NCI-H1930 (cell line): ENCODE data around the gene IFNGR1.

Source experiments
- DNase-seq, 2 experiments: peaks; one replicate each; lab custom pipeline; 2025; lab: John Stamatoyannopoulos, UW

Gene IFNGR1

GRCh38 chr6:137175157-137175867 lies 43.9 kb downstream of the IFNGR1 start:
- no peak for DNase-seq

GRCh38 chr6:137173501-137173900 lies 45.7 kb downstream of the IFNGR1 start, which contains the start of gene IL22RA2:
TSS of gene IL22RA2 (minus strand) at chr6:137173644. CDS start at chr6:137161749, 11,895 bp downstream.
- no peak for DNase-seq

GRCh38 chr6:137172734-137173431 lies 46.3 kb downstream of the IFNGR1 start:
- no peak for DNase-seq

- DNase-seq = no peak
These were observed 47.1 kb downstream of the IFNGR1 start for GRCh38 chr6:137171824-137172733.

GRCh38 chr6:137171053-137171374 lies 48.2 kb downstream of the IFNGR1 start:
- no peak for DNase-seq

GRCh38 chr6:137170266-137171052 lies 48.7 kb downstream of the IFNGR1 start:
- DNase-seq = no peak

- no peak for DNase-seq
These were observed 51.3 kb downstream of the IFNGR1 start for GRCh38 chr6:137167702-137168377.

- no peak for DNase-seq
These were observed 52.7 kb downstream of the IFNGR1 start for GRCh38 chr6:137166247-137167098.

GRCh38 chr6:137165375-137166246 lies 53.6 kb downstream of the IFNGR1 start:
- DNase-seq = peak in 1 of 2 experiments; percentile 26

GRCh38 chr6:137163732-137164318 lies 55.4 kb downstream of the IFNGR1 start:
- no peak for DNase-seq

GRCh38 chr6:137162692-137163306 lies 56.4 kb downstream of the IFNGR1 start:
- DNase-seq = no peak

- DNase-seq = no peak
These were observed 57.2 kb downstream of the IFNGR1 start for GRCh38 chr6:137161949-137162348.

- no peak for DNase-seq
These were observed 58.4 kb downstream of the IFNGR1 start for GRCh38 chr6:137160763-137161162.

- DNase-seq = no peak
These were observed 59.3 kb downstream of the IFNGR1 start for GRCh38 chr6:137159912-137160311.

- no peak for DNase-seq
These were observed 61.6 kb downstream of the IFNGR1 start for GRCh38 chr6:137157601-137158000.

GRCh38 chr6:137156650-137157049 lies 62.5 kb downstream of the IFNGR1 start:
- DNase-seq = no peak

- DNase-seq = no peak
These were observed 63.4 kb downstream of the IFNGR1 start for GRCh38 chr6:137155830-137156229.

- no peak for DNase-seq
These were observed 69.1 kb downstream of the IFNGR1 start for GRCh38 chr6:137150072-137150471.
